GM19238 (cell line): Measurements from ENCODE around the gene C9.
"Not testable (repeated sequence)": the region's sequence is repeated elsewhere in the genome, so short reads cannot be mapped to it uniquely, and the experiment has no call there.

ENCODE experiments used
- DNase-seq: peaks from one replicate; pipeline ENCODE4 v3.0.0; 2011; ENCODE audit warnings: low spot score; ENCODE audit not compliant: insufficient read length

Gene C9

GRCh38 chr5:39331861-39332381 is 32.4 kb downstream of the C9 start:
- DNase-seq = no peak

GRCh38 chr5:39328731-39329130 is 35.6 kb downstream of the C9 start:
- no peak for DNase-seq

GRCh38 chr5:39323542-39323941 is 40.8 kb downstream of the C9 start:
- DNase-seq = no peak

- DNase-seq = no peak
Measured at GRCh38 chr5:39319395-39319794, 44.9 kb downstream of the C9 start.

GRCh38 chr5:39316464-39316863 is 47.8 kb downstream of the C9 start:
- DNase-seq = not testable (repeated sequence)

- DNase-seq = no peak
Measured at GRCh38 chr5:39315995-39316394, 48.3 kb downstream of the C9 start.

GRCh38 chr5:39314591-39314990 is 49.7 kb downstream of the C9 start:
- DNase-seq = no peak

- DNase-seq = no peak
Measured at GRCh38 chr5:39309534-39309933, 54.8 kb downstream of the C9 start.

- no peak for DNase-seq
Measured at GRCh38 chr5:39302472-39302871, 61.8 kb downstream of the C9 start.

GRCh38 chr5:39301406-39301805 is 62.9 kb downstream of the C9 start:
- DNase-seq = no peak

- no peak for DNase-seq
Measured at GRCh38 chr5:39299962-39300361, 64.3 kb downstream of the C9 start.

- no peak for DNase-seq
Measured at GRCh38 chr5:39294736-39295135, 69.6 kb downstream of the C9 start.

GRCh38 chr5:39284552-39284951 is 79.7 kb downstream of the C9 start:
- no peak for DNase-seq

- DNase-seq = no peak
Measured at GRCh38 chr5:39283231-39283818, 81.0 kb downstream of the C9 start.

- DNase-seq = no peak
Measured at GRCh38 chr5:39282561-39282960, 81.7 kb downstream of the C9 start.

GRCh38 chr5:39275865-39276264 is 88.4 kb downstream of the C9 start:
- not testable (repeated sequence) for DNase-seq

- no peak for DNase-seq
Measured at GRCh38 chr5:39274398-39275085, 89.8 kb downstream of the C9 start.

GRCh38 chr5:39273314-39273954 is 90.9 kb downstream of the C9 start:
- DNase-seq = no peak

GRCh38 chr5:39272869-39273231 is 91.4 kb downstream of the C9 start:
- not testable (repeated sequence) for DNase-seq

GRCh38 chr5:39270225-39270848 is 94.0 kb downstream of the C9 start:
- DNase-seq = no peak

- no peak for DNase-seq
Measured at GRCh38 chr5:39267186-39267585, 97.1 kb downstream of the C9 start.

GRCh38 chr5:39266442-39266841 is 97.9 kb downstream of the C9 start:
- no peak for DNase-seq
